ENCODE measurements around the gene CEACAM20. TPM values are rescaled to one million over a fixed set of nuclear protein-coding genes. Genes with fewer than 3 reads are reported as not detected.

CEACAM20 gene
- total RNA-seq, 1 donor from 2014 or later, result not detected

DNA sequence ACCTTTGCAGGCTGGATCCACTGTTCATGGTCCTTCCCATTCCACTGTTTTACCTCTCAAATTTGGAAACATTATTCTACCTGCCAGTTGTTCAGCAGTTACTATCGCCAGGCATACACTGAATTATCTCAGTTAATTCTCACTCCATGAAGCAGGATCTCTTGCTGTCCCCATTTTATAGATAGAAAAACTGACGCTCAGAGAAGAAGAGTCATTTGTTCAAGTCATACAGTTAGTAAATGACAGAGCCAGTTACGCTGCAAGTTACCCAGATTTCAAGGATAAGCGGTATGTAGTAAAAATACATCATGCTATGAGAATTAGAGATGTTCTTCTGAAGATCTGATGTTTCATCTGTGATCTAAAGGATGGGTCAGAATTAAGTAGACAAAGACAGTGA lies 43.7 kb upstream of the CEACAM20 start:
- Histone ChIP-seq H3F3A (ENCODE audit: low read depth) (no peaks in the 10 kb centered on the region), H3K9ac (no peak overlapping the region), H4K20me1 (ENCODE audit: low read depth) (no peaks in the 10 kb centered on the region), H3K79me2 (ENCODE audit: low read depth) (no peaks in the 10 kb centered on the region), H3K4me2 (no peak overlapping the region), H3K27ac (no peak overlapping the region), H2AFZ (replicated peaks) (no peak overlapping the region), H3K4me1 (no peaks in the 10 kb centered on the region), H3K27me3 (peaks cover 1% of the 10 kb centered on the region), H3K9me3 (ENCODE audit: low read depth) (no peaks in the 10 kb centered on the region), H3K4me3 (no peak overlapping the region), H3K36me3 (no peaks in the 10 kb centered on the region)
- no peak overlapping the region for H3K4me3 Mint-ChIP-seq
- H3K27me3 Mint-ChIP-seq (ENCODE audit: insufficient read depth, low read depth), result peaks cover 4% of the 10 kb centered on the region
- H3K27ac Mint-ChIP-seq, result no peak overlapping the region
- TF ChIP-seq, protein P1, sequence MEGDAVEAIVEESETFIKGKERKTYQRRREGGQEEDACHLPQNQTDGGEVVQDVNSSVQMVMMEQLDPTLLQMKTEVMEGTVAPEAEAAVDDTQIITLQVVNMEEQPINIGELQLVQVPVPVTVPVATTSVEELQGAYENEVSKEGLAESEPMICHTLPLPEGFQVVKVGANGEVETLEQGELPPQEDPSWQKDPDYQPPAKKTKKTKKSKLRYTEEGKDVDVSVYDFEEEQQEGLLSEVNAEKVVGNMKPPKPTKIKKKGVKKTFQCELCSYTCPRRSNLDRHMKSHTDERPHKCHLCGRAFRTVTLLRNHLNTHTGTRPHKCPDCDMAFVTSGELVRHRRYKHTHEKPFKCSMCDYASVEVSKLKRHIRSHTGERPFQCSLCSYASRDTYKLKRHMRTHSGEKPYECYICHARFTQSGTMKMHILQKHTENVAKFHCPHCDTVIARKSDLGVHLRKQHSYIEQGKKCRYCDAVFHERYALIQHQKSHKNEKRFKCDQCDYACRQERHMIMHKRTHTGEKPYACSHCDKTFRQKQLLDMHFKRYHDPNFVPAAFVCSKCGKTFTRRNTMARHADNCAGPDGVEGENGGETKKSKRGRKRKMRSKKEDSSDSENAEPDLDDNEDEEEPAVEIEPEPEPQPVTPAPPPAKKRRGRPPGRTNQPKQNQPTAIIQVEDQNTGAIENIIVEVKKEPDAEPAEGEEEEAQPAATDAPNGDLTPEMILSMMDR (IDR thresholded peaks at IDR 0.05), result no peak
- TF ChIP-seq EZH2phosphoT487 (IDR thresholded peaks at IDR 0.05), result no peak
- no peak for TF ChIP-seq EZH2 (IDR thresholded peaks at IDR 0.05)
- peaks cover 23% of the 10 kb centered on the region for H3K4me1 Mint-ChIP-seq
- DNase-seq (ENCODE audit: low spot score), result no peak
- H3K36me3 Mint-ChIP-seq, result no peaks in the 10 kb centered on the region
- peaks cover 3% of the 10 kb centered on the region for H3K9me3 Mint-ChIP-seq

DNA sequence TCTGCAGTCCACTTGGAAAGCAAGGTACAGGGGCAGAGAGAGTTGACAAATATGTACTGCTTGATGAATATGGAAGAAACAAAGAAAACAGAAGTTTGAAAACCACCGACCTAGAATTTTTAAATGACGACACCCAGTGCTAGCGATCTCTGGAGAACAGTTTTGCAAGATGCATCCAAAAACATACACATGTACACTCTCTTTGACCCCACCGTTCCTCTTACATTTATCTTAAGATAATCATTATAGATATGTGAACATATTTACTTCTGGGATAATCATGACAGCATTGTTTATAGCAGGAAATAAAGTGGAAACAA lies 43.1 kb upstream of the CEACAM20 start:
- DNase-seq (ENCODE audit: low spot score), result no peak
- no peak overlapping the region for H2AFZ ChIP-seq (replicated peaks)
- H3K4me3 ChIP-seq, result no peak overlapping the region
- Mint-ChIP-seq H3K4me1 (peaks cover 23% of the 10 kb centered on the region), H3K27me3 (ENCODE audit: insufficient read depth, low read depth) (peaks cover 2% of the 10 kb centered on the region), H3K36me3 (no peaks in the 10 kb centered on the region), H3K4me3 (no peak overlapping the region), H3K27ac (no peak overlapping the region), H3K9me3 (peaks cover 3% of the 10 kb centered on the region)
- H3K4me2 ChIP-seq, result no peak overlapping the region
- no peaks in the 10 kb centered on the region for H4K20me1 ChIP-seq (ENCODE audit: low read depth)
- no peaks in the 10 kb centered on the region for H3F3A ChIP-seq (ENCODE audit: low read depth)
- no peaks in the 10 kb centered on the region for H3K79me2 ChIP-seq (ENCODE audit: low read depth)
- H3K4me1 ChIP-seq, result no peaks in the 10 kb centered on the region
- H3K27me3 ChIP-seq, result peaks cover 7% of the 10 kb centered on the region
- TF ChIP-seq EZH2 (IDR thresholded peaks at IDR 0.05), result no peak
- no peak for TF ChIP-seq EZH2phosphoT487 (IDR thresholded peaks at IDR 0.05)
- TF ChIP-seq, protein P1 (IDR thresholded peaks at IDR 0.05), result no peak
- H3K27ac ChIP-seq, result no peak overlapping the region
- no peaks in the 10 kb centered on the region for H3K9me3 ChIP-seq (ENCODE audit: low read depth)
- H3K9ac ChIP-seq, result no peak overlapping the region
- no peaks in the 10 kb centered on the region for H3K36me3 ChIP-seq

DNA sequence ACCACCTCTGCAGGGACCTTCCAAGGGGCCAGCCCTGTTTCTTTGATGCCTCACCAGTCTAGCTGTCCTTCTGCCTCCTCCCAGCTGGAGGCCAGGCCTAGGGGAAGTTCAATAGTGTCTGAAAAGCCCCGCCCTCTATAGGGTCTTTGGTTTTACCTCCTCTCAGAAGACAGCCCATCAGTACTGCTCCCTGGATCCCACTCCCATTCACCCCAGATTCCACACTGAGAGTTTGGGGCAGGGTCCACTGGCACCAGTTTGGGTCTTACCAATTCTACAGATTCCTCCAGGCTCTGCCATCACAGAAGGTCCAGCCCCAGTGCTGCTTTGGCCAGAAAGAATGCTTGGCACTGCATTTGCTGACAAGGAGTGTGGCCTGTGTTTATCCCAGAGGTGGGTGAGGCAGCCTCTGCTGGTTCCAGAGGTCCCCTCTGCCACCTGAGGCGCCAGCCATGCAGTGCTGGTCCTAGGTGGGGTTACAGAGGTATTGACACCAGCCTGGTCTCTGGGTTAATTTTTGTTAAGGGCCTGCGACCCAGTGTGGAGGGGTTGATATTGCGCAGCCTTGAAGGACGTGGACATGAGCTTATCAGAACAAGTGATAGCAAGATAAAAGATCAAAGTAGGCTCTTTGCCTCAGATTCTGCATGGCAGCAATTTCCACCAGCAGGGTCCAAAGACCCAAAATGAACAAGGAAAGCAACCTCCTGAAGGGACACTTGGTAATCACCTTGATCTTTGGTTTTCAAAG lies 42.5 kb upstream of the CEACAM20 start:
- H3K27me3 ChIP-seq, result peaks cover 13% of the 10 kb centered on the region
- Mint-ChIP-seq H3K27ac (no peak overlapping the region), H3K4me1 (peaks cover 23% of the 10 kb centered on the region), H3K4me3 (no peak overlapping the region), H3K36me3 (no peaks in the 10 kb centered on the region), H3K9me3 (peaks cover 3% of the 10 kb centered on the region), H3K27me3 (ENCODE audit: insufficient read depth, low read depth) (no peaks in the 10 kb centered on the region)
- H4K20me1 ChIP-seq (ENCODE audit: low read depth), result no peaks in the 10 kb centered on the region
- TF ChIP-seq EZH2phosphoT487 (IDR thresholded peaks at IDR 0.05), result no peak
- TF ChIP-seq, protein P1 (IDR thresholded peaks at IDR 0.05), result no peak
- TF ChIP-seq EZH2 (IDR thresholded peaks at IDR 0.05), result no peak
- no peaks in the 10 kb centered on the region for H3F3A ChIP-seq (ENCODE audit: low read depth)
- no peaks in the 10 kb centered on the region for H3K79me2 ChIP-seq (ENCODE audit: low read depth)
- no peaks in the 10 kb centered on the region for H3K9me3 ChIP-seq (ENCODE audit: low read depth)
- H3K4me3 ChIP-seq, result no peak overlapping the region
- H2AFZ ChIP-seq (replicated peaks), result no peak overlapping the region
- no peak overlapping the region for H3K4me2 ChIP-seq
- H3K36me3 ChIP-seq, result no peaks in the 10 kb centered on the region
- no peak overlapping the region for H3K27ac ChIP-seq
- DNase-seq (ENCODE audit: low spot score), result no peak
- no peaks in the 10 kb centered on the region for H3K4me1 ChIP-seq
- H3K9ac ChIP-seq, result no peak overlapping the region
